B cell (primary cell): ENCODE data around the gene LANCL1. TPM values are rescaled to one million over a fixed set of nuclear protein-coding genes. Genes with fewer than 3 reads are reported as not detected.
"Not testable (repeated sequence)": the region's sequence is repeated elsewhere in the genome, so short reads cannot be mapped to it uniquely, and the experiment has no call there.

Experiments
- ATAC-seq: fragments of 200-7000 bp; cut with Tn5 transposase; one replicate; pipeline ENCODE4 v1.10.0; 2021; ENCODE audit warnings: low read depth, mild to moderate bottlenecking, moderate number of reproducible peaks, moderate library complexity
- CTCF ChIA-PET: fragments of 350-600 bp; sonication (Branson Sonifier 250); formaldehyde crosslinking; loops from one replicate; lab custom pipeline; 2021; ENCODE audit warnings: antibody characterized with exemption, inconsistent platforms; lab: Charles Lee
- POLR2A ChIA-PET: fragments of 350-600 bp; sonication (Branson Sonifier 250); formaldehyde crosslinking; loops from one replicate; lab custom pipeline; 2021; ENCODE audit warnings: antibody characterized with exemption; lab: Charles Lee
- DNase-seq: peaks from one replicate; pipeline ENCODE4 v3.0.0; 2013
- H2AFZ ChIP-seq: 2 replicates; pipeline ENCODE4 v1.6.1; 2012; ENCODE audit warnings: mild to moderate bottlenecking, low read depth, low read length; ENCODE audit not compliant: insufficient read depth, poor library complexity, severe bottlenecking
- H3K27ac ChIP-seq, 2 donors: 1 replicate in 1 of 2; 2 replicates in 1 of 2; pipeline ENCODE4 v1.5.1; 2012 to 2013; ENCODE audit warnings: low read length in 2 of 2, mild to moderate bottlenecking in 2 of 2, moderate library complexity in 1 of 2
- H3K27me3 ChIP-seq, 4 experiments: fragments of 200-600 bp in 1 of 4; sonication (generic) in 1 of 4; replicated peaks in 1 of 4; 1 replicate in 2 of 4; 2 replicates in 2 of 4; pipeline versions ENCODE4 v1.6.1 to v1.7.0; 2013 to 2016; ENCODE audit warnings: low read length in 3 of 4, mild to moderate bottlenecking in 2 of 4, mixed read lengths in 1 of 4, moderate library complexity in 1 of 4; ENCODE audit not compliant: insufficient read depth in 4 of 4, control insufficient read depth in 3 of 4; ENCODE audit errors: control extremely low read depth in 1 of 4
- H3K36me3 ChIP-seq, 2 experiments: replicated peaks in 1 of 2; 1 replicate in 1 of 2; 2 replicates in 1 of 2; pipeline versions ENCODE4 v1.6.1 to v1.7.1; 2013; ENCODE audit warnings: low read length in 1 of 2; ENCODE audit not compliant: insufficient read depth in 2 of 2, control insufficient read depth in 1 of 2; ENCODE audit errors: control extremely low read depth in 1 of 2, extremely low read depth in 1 of 2
- H3K4me1 ChIP-seq, 2 donors: fragments of 200-600 bp in 1 of 2; sonication (generic) in 1 of 2; 1 replicate in 1 of 2; 2 replicates in 1 of 2; pipeline versions ENCODE4 v1.5.1 to v1.6.1; 2013 to 2017; ENCODE audit warnings: low read length in 2 of 2; ENCODE audit not compliant: control insufficient read depth in 2 of 2, insufficient read depth in 2 of 2
- H3K4me2 ChIP-seq: replicated peaks from 2 replicates; pipeline ENCODE3; 2012; ENCODE audit warnings: mild to moderate bottlenecking, low read depth, low read length; ENCODE audit not compliant: poor library complexity, severe bottlenecking
- H3K4me3 ChIP-seq, 5 experiments: fragments of 200-600 bp in 1 of 5; sonication (generic) in 1 of 5; 1 replicate in 3 of 5; 2 replicates in 2 of 5; pipeline versions ENCODE4 v1.5.1 to v1.7.0; 2011 to 2016; ENCODE audit warnings: low read length in 4 of 5, mild to moderate bottlenecking in 4 of 5, low read depth in 2 of 5, control low read depth in 1 of 5, moderate library complexity in 1 of 5; ENCODE audit not compliant: insufficient read depth in 1 of 5; ENCODE audit errors: control extremely low read depth in 1 of 5, extremely low read depth in 1 of 5
- H3K79me2 ChIP-seq: fragments of 200-600 bp; sonication (generic); one replicate; pipeline ENCODE4 v1.6.0; 2016; ENCODE audit warnings: low read length; ENCODE audit not compliant: control insufficient read depth, insufficient read depth
- H3K9ac ChIP-seq: fragments of 200-600 bp; sonication (generic); 2 replicates; pipeline ENCODE4 v1.6.1; 2017; ENCODE audit warnings: mild to moderate bottlenecking, low read length, moderate library complexity
- H3K9me3 ChIP-seq, 3 donors: one replicate each; pipeline versions ENCODE4 v1.6.1 to v1.7.1; 2013; ENCODE audit warnings: low read length in 2 of 3; ENCODE audit not compliant: control insufficient read depth in 2 of 3, insufficient read depth in 1 of 3; ENCODE audit errors: control extremely low read depth in 1 of 3
- H4K20me1 ChIP-seq: 2 replicates; pipeline ENCODE4 v1.6.0; 2012; ENCODE audit warnings: mild to moderate bottlenecking, low read length; ENCODE audit not compliant: insufficient read depth, control insufficient read depth, poor library complexity, severe bottlenecking
- H3K27ac Mint-ChIP-seq: one replicate; pipeline ENCODE4 v1.8.0; 2021; ENCODE audit warnings: mixed read lengths
- H3K27me3 Mint-ChIP-seq: one replicate; pipeline ENCODE4 v1.8.0; 2021; ENCODE audit warnings: mixed read lengths
- H3K4me1 Mint-ChIP-seq: one replicate; pipeline ENCODE4 v1.8.0; 2021; ENCODE audit warnings: mixed read lengths
- H3K4me3 Mint-ChIP-seq: one replicate; pipeline ENCODE4 v1.8.0; 2021; ENCODE audit warnings: mixed read lengths
- H3K9me3 Mint-ChIP-seq: one replicate; pipeline ENCODE4 v1.8.0; 2022; ENCODE audit warnings: mixed read lengths; ENCODE audit not compliant: insufficient read depth
- CTCF ChIP-seq: fragments of 200-600 bp; IDR thresholded peaks from one replicate; pipeline ENCODE4 v1.8.0; 2022; ENCODE audit warnings: antibody characterized with exemption, mild to moderate bottlenecking
- EZH2 ChIP-seq: IDR thresholded peaks from 2 replicates; pipeline ENCODE4 v1.6.1; 2012; ENCODE audit warnings: borderline replicate concordance, low read depth, mild to moderate bottlenecking, moderate library complexity, low read length; ENCODE audit not compliant: insufficient read depth, poor library complexity, severe bottlenecking
- WGBS: methylation state at CpG from one replicate; pipeline ENCODE4 v1.1.5; 2013; ENCODE audit warnings: missing lambda C conversion rate; ENCODE audit not compliant: insufficient coverage; 5-methylcytosine and 5-hydroxymethylcytosine counted together
- intact Hi-C: fragments of 100-400 bp; cut with micrococcal nuclease; formaldehyde crosslinking; loops from one replicate; pipeline ENCODE4 v1.10.0; 2022
- polyA plus RNA-seq: library from polyadenylated mRNA; depleted of rRNA; stranded (reverse); fragments of >200 nt; gene quantifications from 2 replicates; pipeline ENCODE4 v1.2.3, GENCODE V29; 2012
- total RNA-seq, 2 donors: library from RNA; stranded (reverse); fragments of 120-200 nt in 1 of 2; gene quantifications; 1 replicate in 1 of 2; 2 replicates in 1 of 2; pipeline versions ENCODE4 v1.2.3 to v1.2.4, GENCODE V29; 2013 to 2022

LANCL1 gene
- total and polyA plus RNA-seq, 2 donors (not counting 1 experiment from before 2014, with no cell fraction given), result 14.8 to 30.0 TPM

DNA sequence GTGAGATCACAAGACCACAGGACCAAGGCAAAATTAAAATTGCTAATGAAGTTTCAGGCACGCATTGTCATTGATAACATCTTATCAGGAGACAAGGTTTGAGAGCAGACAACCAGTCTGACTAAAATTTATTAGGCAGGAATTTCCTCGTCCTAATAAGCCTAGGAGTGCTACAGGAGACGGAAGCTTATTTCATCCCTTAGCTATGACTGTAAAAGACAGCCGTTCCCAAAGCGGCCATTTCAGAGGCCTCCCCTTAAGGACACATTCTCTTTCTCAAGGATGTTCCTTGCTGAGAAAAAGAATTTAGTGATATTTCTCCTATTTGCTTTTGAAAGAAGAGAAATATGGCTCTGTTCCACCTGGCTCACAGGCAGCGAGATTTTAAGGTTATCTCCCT is 49.2 kb downstream of the LANCL1 start:
- H3K36me3 ChIP-seq, result peaks cover 0 to 19% of the 10 kb centered on the region in 2 experiments
- H2AFZ ChIP-seq, CTCF ChIA-PET, H3K27me3 ChIP-seq, H3K4me3 ChIP-seq, H3K4me2 ChIP-seq, H3K79me2 ChIP-seq, POLR2A ChIA-PET, H3K4me3 Mint-ChIP-seq, DNase-seq, H3K4me1 Mint-ChIP-seq, ATAC-seq, intact Hi-C loops, H3K9ac ChIP-seq, H3K4me1 ChIP-seq, H3K27me3 Mint-ChIP-seq, H3K27ac Mint-ChIP-seq, H4K20me1 ChIP-seq, H3K27ac ChIP-seq: not testable (repeated sequence)
- peaks cover 13% of the 10 kb centered on the region for H3K9me3 Mint-ChIP-seq
- WGBS, result 100% methylated on average over 3 of the region's 6 CpGs
- peaks cover 2 to 18% (median 6%) of the 10 kb centered on the region in 3 donors for H3K9me3 ChIP-seq

DNA sequence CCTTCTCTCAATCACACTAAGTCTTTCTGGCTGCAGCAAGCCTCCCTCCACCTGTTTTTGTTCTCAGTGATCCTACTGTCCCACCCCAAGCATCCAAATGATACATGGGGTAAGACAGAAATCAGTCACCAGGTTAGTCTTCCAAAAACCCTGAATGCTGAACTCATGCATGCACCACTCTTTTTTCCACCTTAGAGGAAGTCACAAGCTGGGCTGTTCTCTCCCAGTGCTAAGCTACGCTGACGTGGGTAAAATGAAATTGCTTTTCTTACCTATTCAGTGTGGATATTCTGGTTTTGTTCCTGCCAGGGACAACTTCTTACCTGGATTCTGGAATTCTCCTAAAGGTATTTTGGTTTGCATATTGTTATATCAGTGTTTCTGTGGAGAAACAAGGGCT is 54.2 kb downstream of the LANCL1 start:
- no peak overlapping the region for H3K27ac ChIP-seq
- H3K9ac ChIP-seq, result no peak overlapping the region
- DNase-seq (no peak), ATAC-seq (no peak)
- H3K27me3 Mint-ChIP-seq, result peaks cover 16% of the 10 kb centered on the region
- CTCF ChIA-PET, result no interaction called here
- H3K4me1 ChIP-seq, result no peaks in the 10 kb centered on the region
- no peaks in the 10 kb centered on the region for H3K79me2 ChIP-seq
- intact Hi-C loops, result no loop called here
- H3K27me3 ChIP-seq, result no peaks in the 10 kb centered on the region
- H3K4me1 Mint-ChIP-seq, result no peaks in the 10 kb centered on the region
- H2AFZ ChIP-seq, result no peak overlapping the region
- no peak for TF ChIP-seq EZH2
- no peak for TF ChIP-seq CTCF
- H3K9me3 ChIP-seq, result peaks cover 0 to 9% (median 9%) of the 10 kb centered on the region in 3 donors
- H4K20me1 ChIP-seq, result no peaks in the 10 kb centered on the region
- WGBS, result no CpG with 5 or more reads among the region's 2 CpGs
- H3K4me2 ChIP-seq, result no peak overlapping the region
- H3K36me3 ChIP-seq, result no peaks in the 10 kb centered on the region
- POLR2A ChIA-PET, result no interaction called here
- no peak overlapping the region for H3K27ac Mint-ChIP-seq
- H3K4me3 ChIP-seq, result no peak overlapping the region
- H3K9me3 Mint-ChIP-seq, result peaks cover 9% of the 10 kb centered on the region
- H3K4me3 Mint-ChIP-seq, result no peak overlapping the region
